Activated CD4-positive, alpha-beta memory T cell treated with anti-CD3 and anti-CD28 coated beads for 36 hours (primary cell): ENCODE results near the gene CNBP. TPM values are rescaled to one million over a fixed set of nuclear protein-coding genes. Genes with fewer than 3 reads are reported as not detected.
"Not testable (repeated sequence)": the region's sequence is repeated elsewhere in the genome, so short reads cannot be mapped to it uniquely, and the experiment has no call there.

Experiments used
- CTCF ChIA-PET: fragments of 350-600 bp; sonication (Branson Sonifier 250); formaldehyde crosslinking; loops from one replicate; lab custom pipeline; 2021; ENCODE audit warnings: antibody characterized with exemption, inconsistent platforms; lab: Charles Lee
- POLR2A ChIA-PET: fragments of 350-600 bp; sonication (Branson Sonifier 250); formaldehyde crosslinking; loops from one replicate; lab custom pipeline; 2021; ENCODE audit warnings: antibody characterized with exemption; lab: Charles Lee
- DNase-seq: peaks from one replicate; pipeline ENCODE4 v3.0.0-alpha.2; 2020
- H3K27ac Mint-ChIP-seq: one replicate; pipeline ENCODE4 v1.8.0; 2021; ENCODE audit warnings: mixed read lengths
- H3K27me3 Mint-ChIP-seq: one replicate; pipeline ENCODE4 v1.8.0; 2021; ENCODE audit warnings: mixed read lengths
- H3K36me3 Mint-ChIP-seq: one replicate; pipeline ENCODE4 v1.8.0; 2021; ENCODE audit warnings: mixed read lengths
- H3K4me1 Mint-ChIP-seq: one replicate; pipeline ENCODE4 v1.8.0; 2021; ENCODE audit warnings: low read depth, mixed read lengths
- H3K4me3 Mint-ChIP-seq: one replicate; pipeline ENCODE4 v1.8.0; 2021; ENCODE audit warnings: mild to moderate bottlenecking, mixed read lengths
- H3K9me3 Mint-ChIP-seq: one replicate; pipeline ENCODE4 v1.8.0; 2021; ENCODE audit warnings: mixed read lengths
- intact Hi-C: fragments of 100-400 bp; cut with micrococcal nuclease; formaldehyde crosslinking; loops from one replicate; pipeline ENCODE4 v1.15.1; 2023
- total RNA-seq, 2 experiments: library from RNA; stranded (reverse); gene quantifications; one replicate each; pipeline ENCODE4 v1.2.3, GENCODE V29; 2021

CNBP gene
- total RNA-seq: 100 to 1,000 TPM; 342 to 348 TPM

GRCh38 chr3:129183569-129184395 is at the start of gene CNBP:
Gene CNBP (minus strand): TSS chr3:129183896. CDS start chr3:129171757, 12,139 bp downstream.
- peak; percentile 95 for DNase-seq
- intact Hi-C loops: loop anchor here (1.0 to 5.0 kb wide), 11 partner anchors 7 to 456 kb away; partner anchors contain the start of genes ACAD9, COPG1, IFT122 and ISY1
- Mint-ChIP-seq H3K4me3 (peak within 1 kb of the TSS; percentile 97), H3K9me3 (no peaks in the 10 kb centered on the region), H3K36me3 (peaks cover 41% of the 10 kb centered on the region), H3K4me1 (peaks cover 27% of the 10 kb centered on the region), H3K27me3 (no peaks in the 10 kb centered on the region), H3K27ac (peak within 1 kb of the TSS; percentile 96)
- ChIA-PET POLR2A (interaction anchor here (0.7 to 3.6 kb wide), 13 partner anchors 17 to 256 kb away, joined by 3 to 29 read pairs (median 4); partner anchors contain the start of genes IFT122, MBD4 and RAB43), CTCF (interaction anchor here (2.1 to 5.3 kb wide), 3 partner anchors 22 to 167 kb away, joined by 6 to 30 read pairs (median 23); partner anchors contain the start of gene ISY1)

GRCh38 chr3:129231331-129232119 is 47.8 kb upstream of the CNBP start:
- no peak for DNase-seq
- ChIA-PET POLR2A (interaction anchor here (1.2 to 1.5 kb wide), 2 partner anchors 7 to 111 kb away, joined by 3 to 7 read pairs; no protein-coding TSS in a partner anchor), CTCF (interaction anchor here (1.0 to 2.6 kb wide), 5 partner anchors 7 to 178 kb away, joined by 3 to 9 read pairs (median 5); no protein-coding TSS in a partner anchor)
- Mint-ChIP-seq H3K4me1 (peaks cover 21% of the 10 kb centered on the region), H3K27ac (no peak overlapping the region), H3K9me3 (no peaks in the 10 kb centered on the region), H3K36me3 (no peaks in the 10 kb centered on the region), H3K27me3 (no peaks in the 10 kb centered on the region), H3K4me3 (no peak overlapping the region)
- intact Hi-C loops: no loop called here

- Mint-ChIP-seq H3K27ac (peak overlapping the region; percentile 66), H3K27me3 (no peaks in the 10 kb centered on the region), H3K4me1 (peaks cover 25% of the 10 kb centered on the region), H3K36me3 (no peaks in the 10 kb centered on the region), H3K4me3 (no peak overlapping the region), H3K9me3 (no peaks in the 10 kb centered on the region)
- ChIA-PET POLR2A (interaction anchor here (0.6 to 1.5 kb wide), 3 partner anchors 8 to 555 kb away, joined by 3 to 7 read pairs (median 3); no protein-coding TSS in a partner anchor), CTCF (interaction anchor here (1.0 to 2.6 kb wide), 6 partner anchors 8 to 177 kb away, joined by 3 to 9 read pairs (median 4); partner anchors contain the start of gene COPG1)
- intact Hi-C loops: loop anchor here (1.0 kb wide), 2 partner anchors 9 to 46 kb away; no protein-coding TSS in a partner anchor
- DNase-seq: peak; percentile 63
Measured at GRCh38 chr3:129230311-129231019, 46.8 kb upstream of the CNBP start.

- no peak overlapping the region for H3K27ac Mint-ChIP-seq
- POLR2A ChIA-PET: interaction anchor here (1.1 kb wide), 1 partner anchor 20 kb away, joined by 3 read pairs; the partner anchor contains the start of gene COPG1
- intact Hi-C loops: no loop called here
Measured at GRCh38 chr3:129228891-129229585, 45.3 kb upstream of the CNBP start.

DNA sequence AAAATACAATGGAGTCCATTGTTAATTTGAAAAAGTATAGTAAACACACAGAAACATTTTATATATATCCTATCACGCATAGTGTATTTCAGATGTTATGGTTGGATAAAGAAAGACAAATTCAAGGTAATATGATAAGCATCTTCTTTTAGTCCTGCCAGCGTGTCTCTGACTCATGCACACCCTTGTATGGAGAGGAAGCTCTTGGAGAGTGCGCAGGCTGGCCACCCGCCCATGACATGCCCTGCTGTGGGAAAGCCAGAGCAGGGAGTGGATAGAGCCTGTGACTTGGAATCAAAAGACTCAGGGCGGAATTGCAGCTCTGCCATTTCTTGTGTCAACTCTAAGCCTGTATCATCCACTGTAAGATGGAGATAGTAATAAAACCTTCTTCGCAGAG is 42.7 kb upstream of the CNBP start:
- Mint-ChIP-seq H3K4me3 (no peak overlapping the region), H3K36me3 (no peaks in the 10 kb centered on the region), H3K9me3 (no peaks in the 10 kb centered on the region), H3K27me3 (no peaks in the 10 kb centered on the region), H3K4me1 (peaks cover 25% of the 10 kb centered on the region), H3K27ac (no peak overlapping the region)
- ChIA-PET POLR2A (interaction anchor here (0.6 kb wide), 1 partner anchor 173 kb away, joined by 5 read pairs; no protein-coding TSS in a partner anchor), CTCF (interaction anchor here (0.7 to 1.2 kb wide), 3 partner anchors 13 to 173 kb away, joined by 3 read pairs; no protein-coding TSS in a partner anchor)
- intact Hi-C loops: no loop called here
- DNase-seq: no peak

More at GRCh38 chr3:129228891-129229585, 45.3 kb upstream of the CNBP start:
- Mint-ChIP-seq H3K4me1 (peaks cover 30% of the 10 kb centered on the region), H3K4me3 (no peak overlapping the region), H3K9me3 (no peaks in the 10 kb centered on the region), H3K36me3 (no peaks in the 10 kb centered on the region), H3K27me3 (no peaks in the 10 kb centered on the region)
- no peak for DNase-seq
- CTCF ChIA-PET: interaction anchor here (2.6 kb wide), 1 partner anchor 16 kb away, joined by 9 read pairs; no protein-coding TSS in a partner anchor

- H3K27ac Mint-ChIP-seq: peak overlapping the region; percentile 55
- no peaks in the 10 kb centered on the region for H3K36me3 Mint-ChIP-seq
- peak overlapping the region; percentile 49 for H3K4me3 Mint-ChIP-seq
- H3K4me1 Mint-ChIP-seq: peaks cover 16% of the 10 kb centered on the region
- POLR2A ChIA-PET: interaction anchor here (0.8 to 1.0 kb wide), 2 partner anchors 9 to 21 kb away, joined by 3 to 6 read pairs; no protein-coding TSS in a partner anchor
- CTCF ChIA-PET: interaction anchor here (1.0 to 2.7 kb wide), 4 partner anchors 20 to 255 kb away, joined by 3 to 14 read pairs (median 8); partner anchors contain the start of gene COPG1
- DNase-seq: peak; percentile 38
- H3K27me3 Mint-ChIP-seq: no peaks in the 10 kb centered on the region
- intact Hi-C loops: no loop called here
- no peaks in the 10 kb centered on the region for H3K9me3 Mint-ChIP-seq
Measured at GRCh38 chr3:129224984-129225393, 41.3 kb upstream of the CNBP start.

DNA sequence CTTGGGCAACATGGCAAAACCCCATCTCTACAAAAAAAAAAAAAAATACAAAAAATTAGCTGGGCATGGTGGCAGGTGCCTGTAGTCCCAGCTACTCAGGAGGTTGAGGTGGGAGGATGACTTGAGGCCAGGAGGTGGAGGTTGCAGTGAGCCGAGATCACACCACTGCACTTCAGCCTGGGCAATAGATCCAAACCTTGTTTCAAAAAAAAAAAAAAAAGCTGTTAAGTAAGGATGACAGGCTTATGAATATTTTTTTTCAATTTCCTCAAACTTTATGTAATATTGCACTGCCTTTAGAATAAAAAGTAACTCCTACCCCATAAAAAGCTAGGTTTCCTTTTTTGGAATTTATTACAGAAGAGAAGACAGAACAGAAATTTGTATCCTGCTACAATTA is 40.7 kb upstream of the CNBP start:
- H3K27me3 Mint-ChIP-seq, H3K36me3 Mint-ChIP-seq, H3K27ac Mint-ChIP-seq, H3K9me3 Mint-ChIP-seq, intact Hi-C loops, DNase-seq, H3K4me3 Mint-ChIP-seq: not testable (repeated sequence)
- ChIA-PET CTCF (interaction anchor here (1.0 to 2.7 kb wide), 4 partner anchors 21 to 254 kb away, joined by 3 to 14 read pairs (median 8); partner anchors contain the start of gene COPG1), POLR2A (interaction anchor here (0.8 to 1.0 kb wide), 2 partner anchors 9 to 22 kb away, joined by 3 to 6 read pairs; no protein-coding TSS in a partner anchor)
- H3K4me1 Mint-ChIP-seq: peaks cover 16% of the 10 kb centered on the region

DNA sequence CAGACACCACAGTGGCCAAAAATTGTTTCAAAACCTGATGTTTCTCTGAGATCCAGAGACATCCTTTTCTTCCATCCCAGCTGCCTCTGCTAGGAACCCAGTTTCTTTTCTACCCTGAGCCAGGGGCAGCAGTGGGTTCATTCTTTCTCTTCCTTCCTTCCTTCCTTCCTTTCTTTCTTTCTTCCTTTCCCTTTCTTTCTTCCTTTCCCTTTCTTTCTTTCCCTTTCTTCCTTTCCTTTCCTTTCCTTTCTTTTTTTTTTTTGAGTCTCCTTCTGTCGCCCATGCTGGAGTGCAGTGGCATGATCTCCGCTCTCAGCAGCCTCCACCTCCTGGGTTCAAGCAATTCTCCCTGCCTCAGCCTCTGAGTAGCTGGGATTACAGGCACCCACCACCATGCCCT is 35.0 kb upstream of the CNBP start:
- no peaks in the 10 kb centered on the region for H3K4me1 Mint-ChIP-seq
- intact Hi-C loops: no loop called here
- no peak overlapping the region for H3K27ac Mint-ChIP-seq
- no peaks in the 10 kb centered on the region for H3K9me3 Mint-ChIP-seq
- no peaks in the 10 kb centered on the region for H3K36me3 Mint-ChIP-seq
- no peaks in the 10 kb centered on the region for H3K27me3 Mint-ChIP-seq
- POLR2A ChIA-PET: no interaction called here
- H3K4me3 Mint-ChIP-seq: no peak overlapping the region
- DNase-seq: no peak
- CTCF ChIA-PET: no interaction called here

DNA sequence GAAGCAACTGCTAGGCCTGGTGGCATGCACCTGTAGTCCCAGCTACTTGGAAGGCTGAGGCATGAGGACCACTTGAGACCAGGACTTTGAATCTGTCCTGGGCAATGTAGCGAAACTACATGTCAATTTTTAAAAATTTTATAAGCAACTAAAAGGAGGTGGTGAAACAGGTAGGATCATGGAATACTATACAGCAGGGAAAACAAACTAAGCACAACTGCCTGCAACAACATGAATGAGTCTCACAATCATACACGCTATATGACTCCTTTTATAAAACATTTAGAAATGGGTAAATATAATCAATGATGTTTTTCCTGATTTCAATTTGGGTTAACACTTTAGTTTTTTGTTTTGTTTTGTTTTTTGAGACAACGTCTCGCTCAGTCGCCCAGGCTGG is 29.5 kb upstream of the CNBP start:
- Mint-ChIP-seq H3K9me3 (no peaks in the 10 kb centered on the region), H3K4me3 (no peak overlapping the region), H3K27me3 (peaks cover 1% of the 10 kb centered on the region), H3K36me3 (no peaks in the 10 kb centered on the region), H3K27ac (no peak overlapping the region), H3K4me1 (no peaks in the 10 kb centered on the region)
- intact Hi-C loops: no loop called here
- ChIA-PET CTCF (no interaction called here), POLR2A (interaction anchor here (0.6 kb wide), 1 partner anchor 24 kb away, joined by 4 read pairs; no protein-coding TSS in a partner anchor)
- DNase-seq: no peak

DNA sequence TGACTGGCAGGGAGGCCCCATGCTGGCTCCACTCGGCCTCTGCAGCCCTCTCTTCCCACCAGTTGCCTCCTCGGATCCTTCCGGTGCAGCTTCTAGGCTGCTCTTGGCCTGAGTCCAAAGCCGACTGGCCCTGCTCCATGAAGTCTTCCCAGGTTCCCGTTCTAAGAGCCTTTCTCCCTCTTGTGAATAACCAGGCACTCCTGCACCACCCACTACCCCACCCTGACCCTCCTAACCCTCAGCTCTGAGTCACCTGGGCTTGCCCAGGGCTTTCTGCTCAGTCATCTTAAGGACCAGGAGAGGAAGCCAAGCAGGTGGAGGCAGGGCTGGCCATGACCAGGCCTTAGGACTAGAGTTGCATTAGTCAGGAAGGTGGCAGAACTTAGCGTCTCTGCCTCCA is 28.1 kb upstream of the CNBP start:
- no peak for DNase-seq
- H3K4me3 Mint-ChIP-seq: no peak overlapping the region
- H3K9me3 Mint-ChIP-seq: no peaks in the 10 kb centered on the region
- H3K4me1 Mint-ChIP-seq: no peaks in the 10 kb centered on the region
- POLR2A ChIA-PET: no interaction called here
- no peak overlapping the region for H3K27ac Mint-ChIP-seq
- CTCF ChIA-PET: no interaction called here
- intact Hi-C loops: no loop called here
- H3K27me3 Mint-ChIP-seq: peaks cover 3% of the 10 kb centered on the region
- no peaks in the 10 kb centered on the region for H3K36me3 Mint-ChIP-seq
